HFFc6 (cell line): ENCODE results near the gene UBASH3A. TPM values are rescaled to one million over a fixed set of nuclear protein-coding genes. Genes with fewer than 3 reads are reported as not detected.

ENCODE experiments used
- DNase-seq: peaks from one replicate; pipeline ENCODE4 v3.0.0-alpha.2; 2018
- H3K27ac Mint-ChIP-seq: 2 replicates; pipeline ENCODE4 v1.8.0; 2020; ENCODE audit warnings: mild to moderate bottlenecking, mixed read lengths
- H3K27me3 Mint-ChIP-seq: 2 replicates; pipeline ENCODE4 v1.8.0; 2021; ENCODE audit warnings: mild to moderate bottlenecking, moderate library complexity, mixed read lengths; ENCODE audit not compliant: insufficient read depth
- H3K36me3 Mint-ChIP-seq: 2 replicates; pipeline ENCODE4 v1.8.0; 2021; ENCODE audit warnings: low read depth, mixed read lengths
- H3K4me1 Mint-ChIP-seq: 2 replicates; pipeline ENCODE4 v1.8.0; 2020; ENCODE audit warnings: low read depth, mixed read lengths
- H3K4me3 Mint-ChIP-seq: 2 replicates; pipeline ENCODE4 v1.8.0; 2020; ENCODE audit warnings: mild to moderate bottlenecking, moderate library complexity, mixed read lengths
- H3K9me3 Mint-ChIP-seq: 2 replicates; pipeline ENCODE4 v1.8.0; 2020; ENCODE audit warnings: mild to moderate bottlenecking, mixed read lengths
- CTCF ChIP-seq: fragments of 200-600 bp; sonication (generic); IDR thresholded peaks from 2 replicates; pipeline ENCODE4 v1.5.0; 2021; ENCODE audit warnings: antibody characterized with exemption, mild to moderate bottlenecking
- total RNA-seq, 6 experiments: library from RNA; stranded (reverse); fragmentation: NEBNext Ultra II Directional; extraction: Animal tissue kit (Norgen Biotek cat#: 25700); gene quantifications; 2 replicates in 1 of 6; 3 replicates in 5 of 6; pipeline ENCODE4 v1.2.3, GENCODE V29; 2021

UBASH3A gene
- total RNA-seq, 6 experiments from 2014 or later, result not detected

DNA sequence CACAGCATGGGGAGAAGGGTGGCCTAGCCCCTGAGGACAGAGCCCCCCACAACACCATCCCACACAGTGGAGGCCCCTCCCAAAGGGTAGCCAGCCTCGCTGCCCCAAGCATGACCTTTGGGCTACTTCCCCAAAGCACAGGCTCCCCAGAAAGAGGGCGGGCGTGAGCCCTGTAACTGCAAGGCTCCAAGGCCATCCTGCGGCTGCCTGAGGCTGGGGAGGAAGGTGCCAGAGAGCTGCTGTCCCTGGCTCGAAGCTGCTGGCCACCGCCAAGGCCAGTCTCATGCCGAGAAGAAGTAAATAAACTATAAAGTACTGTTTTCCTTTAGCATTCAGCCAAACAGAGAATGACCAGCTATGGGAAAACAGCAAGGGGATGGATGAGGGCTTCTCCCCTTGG lies 27.5 kb downstream of the UBASH3A start:
- H3K27me3 Mint-ChIP-seq, result no peaks in the 10 kb centered on the region
- no peaks in the 10 kb centered on the region for H3K4me1 Mint-ChIP-seq
- H3K9me3 Mint-ChIP-seq, result peaks cover 78% of the 10 kb centered on the region

DNA sequence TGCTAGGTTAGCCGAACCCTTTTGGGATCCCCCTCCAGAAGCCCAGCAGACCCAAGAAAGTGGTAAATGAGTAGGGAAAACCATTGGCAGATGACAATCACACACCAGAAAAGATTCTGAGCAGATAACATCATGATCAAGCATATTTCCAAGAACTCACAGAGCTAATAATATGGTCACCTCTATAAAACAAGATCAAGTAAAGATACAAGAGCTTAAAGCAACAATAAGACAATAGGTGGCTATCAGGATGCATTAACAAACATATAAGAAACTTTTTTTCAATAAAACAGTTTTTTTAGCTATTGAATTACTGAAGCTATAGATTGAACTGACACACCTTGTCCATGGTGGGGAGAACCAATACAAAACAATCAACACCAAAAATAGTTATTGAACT lies 29.0 kb downstream of the UBASH3A start:
- H3K27ac Mint-ChIP-seq, result no peak overlapping the region
- no peak for DNase-seq

More for the DNA sequence above, 27.5 kb downstream of the UBASH3A start:
- no peak overlapping the region for H3K27ac Mint-ChIP-seq
- no peak for DNase-seq
- no peak for TF ChIP-seq CTCF
- no peaks in the 10 kb centered on the region for H3K36me3 Mint-ChIP-seq
- no peak overlapping the region for H3K4me3 Mint-ChIP-seq

DNA sequence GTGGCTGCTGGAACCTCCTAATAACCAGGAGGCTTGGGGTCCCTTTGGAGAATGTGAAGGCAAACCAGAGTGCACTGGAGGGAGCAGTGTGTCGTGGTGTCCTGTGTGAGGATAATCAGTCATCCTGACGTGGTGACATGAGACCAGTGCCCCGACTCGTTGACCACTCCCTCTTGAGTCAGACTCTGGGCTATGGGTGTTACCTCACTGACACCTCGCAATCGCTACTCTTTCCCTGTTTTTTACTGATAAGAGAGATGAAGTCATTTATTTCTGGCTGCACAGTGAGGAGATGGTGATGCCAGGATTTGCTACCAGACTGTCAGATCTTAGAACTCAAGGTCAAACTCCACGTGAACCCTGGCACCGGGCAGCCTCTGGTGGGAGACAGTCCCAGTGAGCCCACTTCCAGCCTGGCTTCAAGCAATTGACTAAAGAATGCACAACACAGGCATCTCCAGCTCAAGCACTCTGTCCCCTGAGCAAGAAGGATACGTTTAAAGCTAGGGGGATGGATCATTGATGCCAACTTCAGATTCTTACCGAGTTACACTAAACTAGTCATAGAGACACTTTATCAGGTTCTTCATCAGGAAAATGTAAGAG lies 30.3 kb downstream of the UBASH3A start:
- no peak for TF ChIP-seq CTCF
- no peak overlapping the region for H3K4me3 Mint-ChIP-seq
- H3K27ac Mint-ChIP-seq, result no peak overlapping the region
- no peaks in the 10 kb centered on the region for H3K27me3 Mint-ChIP-seq
- H3K4me1 Mint-ChIP-seq, result no peaks in the 10 kb centered on the region
- peaks cover 72% of the 10 kb centered on the region for H3K9me3 Mint-ChIP-seq
- peaks cover 10% of the 10 kb centered on the region; the same call in 1 of the 2 replicates for H3K36me3 Mint-ChIP-seq
- no peak for DNase-seq

More for the DNA sequence above, 29.0 kb downstream of the UBASH3A start:
- Mint-ChIP-seq H3K36me3 (0 out of 2 replicates have a peak, but pooled peaks cover 5% of the 10 kb centered on the region), H3K4me1 (no peaks in the 10 kb centered on the region), H3K9me3 (peaks cover 69% of the 10 kb centered on the region), H3K27me3 (no peaks in the 10 kb centered on the region), H3K4me3 (no peak overlapping the region)
- TF ChIP-seq CTCF, result no peak

DNA sequence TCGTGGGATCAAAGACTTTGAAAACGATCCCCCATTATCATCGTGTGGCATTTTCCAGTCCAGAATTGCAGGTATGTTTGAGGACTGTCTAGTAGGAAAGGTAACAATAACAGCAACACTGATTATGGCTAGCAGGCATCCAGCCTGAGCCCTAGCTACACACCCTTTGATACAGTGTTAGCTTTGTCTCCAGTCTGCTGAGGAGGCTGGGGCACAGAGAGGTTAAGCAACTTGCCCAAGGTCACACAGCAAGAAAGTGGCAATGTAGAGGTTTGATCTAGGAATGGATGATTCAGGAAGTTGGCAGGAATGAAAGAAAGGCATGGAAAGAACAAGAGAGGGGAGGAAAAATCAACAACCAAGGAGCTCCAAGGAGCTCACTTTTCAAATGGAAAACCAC lies 31.2 kb downstream of the UBASH3A start:
- Mint-ChIP-seq H3K4me3 (no peak overlapping the region), H3K36me3 (peaks cover 10% of the 10 kb centered on the region; the same call in 1 of the 2 replicates), H3K27me3 (no peaks in the 10 kb centered on the region), H3K9me3 (peaks cover 72% of the 10 kb centered on the region), H3K27ac (no peak overlapping the region), H3K4me1 (no peaks in the 10 kb centered on the region)
- TF ChIP-seq CTCF, result no peak
- no peak for DNase-seq

GRCh38 chr21:42435401-42435800 lies 31.7 kb downstream of the UBASH3A start:
- Mint-ChIP-seq H3K9me3 (peaks cover 77% of the 10 kb centered on the region), H3K4me1 (no peaks in the 10 kb centered on the region), H3K27ac (no peak overlapping the region), H3K36me3 (peaks cover 10% of the 10 kb centered on the region; the same call in 1 of the 2 replicates), H3K27me3 (no peaks in the 10 kb centered on the region), H3K4me3 (no peak overlapping the region)
- no peak for TF ChIP-seq CTCF
- DNase-seq, result no peak
